Thoracic aorta (tissue), 2 donors: ENCODE measurements around the gene NOTCH1. TPM values are rescaled to one million over a fixed set of nuclear protein-coding genes. Genes with fewer than 3 reads are reported as not detected.

Source experiments
- ATAC-seq: fragments of 150-250 bp; one replicate; pipeline ENCODE4 v1.8.0; 2017; ENCODE audit warnings: low read depth; ENCODE audit not compliant: insufficient number of reproducible peaks, low FRiP score
- DNase-seq: peaks from one replicate; pipeline ENCODE4 v3.0.0-alpha.2; 2020; ENCODE audit warnings: low spot score
- H3K27ac ChIP-seq, 2 donors: fragments of 200-600 bp; sonication (generic); 1 replicate in 1 of 2; 2 replicates in 1 of 2; pipeline ENCODE4 v1.5.1; 2016; ENCODE audit warnings: mild to moderate bottlenecking in 2 of 2, moderate library complexity in 2 of 2
- H3K27me3 ChIP-seq: fragments of 200-600 bp; sonication (generic); replicated peaks from 2 replicates; pipeline ENCODE4 v1.6.0; 2016; ENCODE audit warnings: mild to moderate bottlenecking; ENCODE audit not compliant: insufficient read depth
- H3K36me3 ChIP-seq: fragments of 200-600 bp; sonication (generic); one replicate; pipeline ENCODE4 v1.5.1; 2016
- H3K4me1 ChIP-seq, 2 donors: fragments of 200-600 bp; sonication (generic); 1 replicate in 1 of 2; 2 replicates in 1 of 2; pipeline versions ENCODE4 v1.5.1 to v1.6.0; 2016; ENCODE audit warnings: low read depth in 2 of 2, mild to moderate bottlenecking in 1 of 2; ENCODE audit not compliant: control insufficient read depth in 1 of 2
- H3K4me3 ChIP-seq: fragments of 200-600 bp; sonication (generic); 2 replicates; pipeline ENCODE4 v1.5.1; 2016; ENCODE audit warnings: mild to moderate bottlenecking
- H3K9me3 ChIP-seq: fragments of 200-600 bp; sonication (generic); 2 replicates; pipeline ENCODE4 v1.5.1; 2016
- CTCF ChIP-seq: fragments of 200-600 bp; sonication (generic); IDR thresholded peaks from one replicate; pipeline ENCODE4 v1.5.1; 2019; ENCODE audit warnings: antibody characterized with exemption
- total RNA-seq, 2 donors: library from RNA; depleted of rRNA; stranded (reverse); fragments of >200 nt; gene quantifications; one replicate each; pipeline versions ENCODE4 v1.1.0 to v1.2.3, GENCODE V29; 2016

NOTCH1 gene
- total RNA-seq, 2 donors from 2014 or later = 40.9 to 48.1 TPM

GRCh38 chr9:136470356-136470755 lies 75.5 kb downstream of the NOTCH1 start:
- Histone ChIP-seq H3K27me3 (no peaks in the 10 kb centered on the region), H3K4me1 (no peaks in the 10 kb centered on the region), H3K4me3 (no peak overlapping the region), H3K9me3 (no peaks in the 10 kb centered on the region), H3K27ac (no peak overlapping the region), H3K36me3 (peaks cover 75% of the 10 kb centered on the region)
- no peak for TF ChIP-seq CTCF
- DNase-seq = no peak
- no peak for ATAC-seq

- Histone ChIP-seq H3K36me3 (peaks cover 78% of the 10 kb centered on the region), H3K4me1 (no peaks in the 10 kb centered on the region), H3K27ac (no peak overlapping the region), H3K9me3 (no peaks in the 10 kb centered on the region), H3K4me3 (no peak overlapping the region), H3K27me3 (no peaks in the 10 kb centered on the region)
- ATAC-seq (no peak), DNase-seq (no peak)
- no peak for TF ChIP-seq CTCF
Observed at GRCh38 chr9:136467766-136468165, 78.1 kb downstream of the NOTCH1 start.

GRCh38 chr9:136466155-136466541 lies 79.7 kb downstream of the NOTCH1 start:
- no peak for TF ChIP-seq CTCF
- no peaks in the 10 kb centered on the region for H3K27me3 ChIP-seq
- no peak overlapping the region for H3K27ac ChIP-seq
- no peaks in the 10 kb centered on the region for H3K4me1 ChIP-seq
- H3K4me3 ChIP-seq = no peak overlapping the region
- DNase-seq (no peak), ATAC-seq (no peak)
- no peaks in the 10 kb centered on the region for H3K9me3 ChIP-seq
- peaks cover 80% of the 10 kb centered on the region for H3K36me3 ChIP-seq

- ATAC-seq (no peak), DNase-seq (no peak)
- Histone ChIP-seq H3K36me3 (peaks cover 80% of the 10 kb centered on the region), H3K4me1 (no peaks in the 10 kb centered on the region), H3K27me3 (no peaks in the 10 kb centered on the region), H3K9me3 (no peaks in the 10 kb centered on the region), H3K27ac (no peak overlapping the region), H3K4me3 (no peak overlapping the region)
- TF ChIP-seq CTCF = no peak
Observed at GRCh38 chr9:136465500-136466154, 80.2 kb downstream of the NOTCH1 start.

GRCh38 chr9:136464241-136464640 lies 81.6 kb downstream of the NOTCH1 start:
- Histone ChIP-seq H3K36me3 (peaks cover 81% of the 10 kb centered on the region), H3K4me1 (no peaks in the 10 kb centered on the region), H3K27ac (no peak overlapping the region), H3K9me3 (no peaks in the 10 kb centered on the region), H3K4me3 (no peak overlapping the region), H3K27me3 (no peaks in the 10 kb centered on the region)
- no peak for TF ChIP-seq CTCF
- ATAC-seq (no peak), DNase-seq (no peak)
